Measurements from ENCODE around the gene GASK1B. TPM values are rescaled to one million over a fixed set of nuclear protein-coding genes. Genes with fewer than 3 reads are reported as not detected.

GASK1B gene
- total and polyA plus RNA-seq, 7 donors = 6.7 to 59.5 (median 34.4) TPM

Other genes with a start within 250 kb of the GASK1B start
- gene TMEM144, start 37.5 kb upstream of the GASK1B start, total RNA-seq = 10 to 100 TPM in 1 of 4 donors, 1 to 10 TPM in 3; 3.5 to 12.1 (median 8.0) TPM
- gene TMEM144, start 37.5 kb upstream of the GASK1B start, polyA plus RNA-seq = 1 to 10 TPM; 6.0 to 7.9 (median 6.4) TPM